Mucosa of gallbladder (tissue), 1 donor: ENCODE data around the gene KIF4B. TPM values are rescaled to one million over a fixed set of nuclear protein-coding genes. Genes with fewer than 3 reads are reported as not detected.

Experiments
- DNase-seq: peaks from one replicate; pipeline ENCODE4 v3.0.0-alpha.2; 2020; ENCODE audit warnings: low spot score
- total RNA-seq: library from RNA; stranded (reverse); gene quantifications from one replicate; pipeline ENCODE4 v1.2.1, GENCODE V29; 2021
- donor health status: DM: no; HTN: no; CAD: no.

Gene KIF4B
- total RNA-seq, 1 donor from 2014 or later: not detected

GRCh38 chr5:155052532-155052931, 39.0 kb downstream of the KIF4B start:
- no peak for DNase-seq

- DNase-seq: no peak
Measured at GRCh38 chr5:155053501-155053900, 39.9 kb downstream of the KIF4B start.

GRCh38 chr5:155056644-155057269, 43.2 kb downstream of the KIF4B start:
- DNase-seq: no peak

- DNase-seq: no peak
Measured at GRCh38 chr5:155057626-155058025, 44.1 kb downstream of the KIF4B start.

- no peak for DNase-seq
Measured at GRCh38 chr5:155064580-155064979, 51.0 kb downstream of the KIF4B start.

GRCh38 chr5:155066886-155067595, 53.5 kb downstream of the KIF4B start:
- DNase-seq: no peak

Other genes starting within 250 kb of the KIF4B start
- 91.0 TPM for gene FAXDC2, start 163.2 kb upstream of the KIF4B start, total RNA-seq
- 57.3 TPM for gene CNOT8, start 155.1 kb upstream of the KIF4B start, total RNA-seq
- gene GEMIN5, start 75.5 kb upstream of the KIF4B start, total RNA-seq: 11.1 TPM
- 26.2 TPM for gene MRPL22, start 72.7 kb upstream of the KIF4B start, total RNA-seq